Caco-2 (cell line): ENCODE results near the gene CNOT1. TPM values are rescaled to one million over a fixed set of nuclear protein-coding genes. Genes with fewer than 3 reads are reported as not detected.

Experiments
- BruUV-seq: library from RNA; stranded (reverse); fragments of 400-500 nt; replicated peaks from 2 replicates; lab custom pipeline; 2021; lab: Mats Ljungman, UMichigan
- CTCF ChIA-PET: fragments of 300-600 bp; sonication (Branson Sonifier 250); formaldehyde crosslinking; loops from one replicate; lab custom pipeline; 2022; ENCODE audit warnings: antibody characterized with exemption; lab: Charles Lee
- POLR2A ChIA-PET: fragments of 300-600 bp; sonication (Branson Sonifier 250); formaldehyde crosslinking; loops from one replicate; lab custom pipeline; 2022; ENCODE audit warnings: antibody characterized with exemption; lab: Charles Lee
- DNase-seq, 2 experiments: peaks; one replicate each; pipeline versions ENCODE4 v3.0.0 to v3.0.0-alpha.2; 2020 to 2022
- H3K27me3 ChIP-seq: replicated peaks from 2 replicates; pipeline ENCODE4 v1.6.0; 2011; ENCODE audit warnings: low read length; ENCODE audit not compliant: control insufficient read depth, insufficient read depth
- H3K36me3 ChIP-seq: 2 replicates; pipeline ENCODE4 v1.5.1; 2011; ENCODE audit warnings: low read length; ENCODE audit not compliant: control insufficient read depth, insufficient read depth
- H3K4me1 ChIP-seq: fragments of 250-450 bp; sonication (Bioruptor Pico); 2 replicates; pipeline ENCODE4 v1.5.1; 2020; ENCODE audit warnings: mild to moderate bottlenecking
- H3K4me3 ChIP-seq: 2 replicates; pipeline ENCODE4 v1.5.1; 2011; ENCODE audit warnings: low read depth, mild to moderate bottlenecking, control low read depth, low read length
- H3K9me3 ChIP-seq: fragments of 250-450 bp; sonication (Bioruptor Pico); 2 replicates; pipeline ENCODE4 v1.5.1; 2020; ENCODE audit warnings: mild to moderate bottlenecking, moderate library complexity
- H3K27ac Mint-ChIP-seq: one replicate; pipeline ENCODE4 v1.8.0; 2022; ENCODE audit warnings: mixed read lengths; ENCODE audit not compliant: unreplicated experiment
- H3K27me3 Mint-ChIP-seq: one replicate; pipeline ENCODE4 v1.8.0; 2022; ENCODE audit warnings: mixed read lengths; ENCODE audit not compliant: insufficient read depth, unreplicated experiment
- H3K36me3 Mint-ChIP-seq: one replicate; pipeline ENCODE4 v1.8.0; 2022; ENCODE audit warnings: mild to moderate bottlenecking, mixed read lengths; ENCODE audit not compliant: insufficient read depth, unreplicated experiment
- H3K4me1 Mint-ChIP-seq: one replicate; pipeline ENCODE4 v1.8.0; 2022; ENCODE audit warnings: low read depth, mixed read lengths; ENCODE audit not compliant: unreplicated experiment
- H3K4me3 Mint-ChIP-seq: one replicate; pipeline ENCODE4 v1.8.0; 2022; ENCODE audit warnings: mild to moderate bottlenecking, moderate library complexity, mixed read lengths; ENCODE audit not compliant: unreplicated experiment
- H3K9me3 Mint-ChIP-seq: one replicate; pipeline ENCODE4 v1.8.0; 2022; ENCODE audit warnings: mixed read lengths; ENCODE audit not compliant: unreplicated experiment
- intact Hi-C: fragments of 100-400 bp; cut with micrococcal nuclease; formaldehyde crosslinking; loops from one replicate; pipeline ENCODE4 v1.10.0; 2022; ENCODE audit not compliant: unreplicated experiment
- total RNA-seq: library from RNA; stranded (reverse); gene quantifications from 2 replicates; pipeline ENCODE4 v1.2.3, GENCODE V29; 2022
- TF ChIP-seq, protein P1 (sequence below), 2 experiments: fragments of 200-600 bp in 1 of 2; IDR thresholded peaks; 1 replicate in 1 of 2; 2 replicates in 1 of 2; pipeline versions ENCODE4 v1.5.1 to v1.8.0; 2011 to 2022; ENCODE audit warnings: antibody characterized with exemption in 1 of 2, control low read depth in 1 of 2, inconsistent platforms in 1 of 2, low read depth in 1 of 2, low read length in 1 of 2, mild to moderate bottlenecking in 1 of 2, moderate library complexity in 1 of 2; ENCODE audit not compliant: insufficient read depth in 1 of 2, severe bottlenecking in 1 of 2, unreplicated experiment in 1 of 2

CNOT1 gene
- total RNA-seq, 1 experiment from 2014 or later, result 413 TPM

DNA sequence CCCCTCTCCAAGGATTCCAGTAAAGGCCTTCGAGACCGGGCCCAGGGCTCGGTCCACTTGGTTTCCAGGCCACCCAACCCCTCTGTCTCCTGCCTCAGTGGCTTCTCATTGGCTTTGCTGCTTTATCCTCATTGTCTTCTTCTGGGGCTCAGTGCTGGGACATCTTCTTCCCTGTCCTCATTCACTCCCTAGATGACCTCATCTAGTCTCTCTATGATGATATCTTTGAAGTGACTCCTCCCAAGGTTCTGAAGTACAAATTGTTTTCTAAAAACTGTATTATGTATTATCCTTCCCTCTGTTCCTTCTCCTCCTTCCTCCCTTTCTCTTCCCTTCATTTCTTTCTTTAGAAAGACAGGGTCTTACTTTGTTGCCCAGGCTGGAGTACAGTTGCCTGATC lies 156.8 kb downstream of the CNOT1 start:
- Histone ChIP-seq H3K4me3 (no peak overlapping the region), H3K36me3 (no peaks in the 10 kb centered on the region), H3K9me3 (no peaks in the 10 kb centered on the region), H3K27me3 (no peaks in the 10 kb centered on the region; the same call in 1 of the 2 replicates), H3K4me1 (no peaks in the 10 kb centered on the region)
- Mint-ChIP-seq H3K9me3 (no peaks in the 10 kb centered on the region), H3K36me3 (no peaks in the 10 kb centered on the region), H3K27ac (no peak overlapping the region), H3K4me1 (no peaks in the 10 kb centered on the region), H3K4me3 (no peak overlapping the region), H3K27me3 (peaks cover 12% of the 10 kb centered on the region)
- TF ChIP-seq, protein P1, sequence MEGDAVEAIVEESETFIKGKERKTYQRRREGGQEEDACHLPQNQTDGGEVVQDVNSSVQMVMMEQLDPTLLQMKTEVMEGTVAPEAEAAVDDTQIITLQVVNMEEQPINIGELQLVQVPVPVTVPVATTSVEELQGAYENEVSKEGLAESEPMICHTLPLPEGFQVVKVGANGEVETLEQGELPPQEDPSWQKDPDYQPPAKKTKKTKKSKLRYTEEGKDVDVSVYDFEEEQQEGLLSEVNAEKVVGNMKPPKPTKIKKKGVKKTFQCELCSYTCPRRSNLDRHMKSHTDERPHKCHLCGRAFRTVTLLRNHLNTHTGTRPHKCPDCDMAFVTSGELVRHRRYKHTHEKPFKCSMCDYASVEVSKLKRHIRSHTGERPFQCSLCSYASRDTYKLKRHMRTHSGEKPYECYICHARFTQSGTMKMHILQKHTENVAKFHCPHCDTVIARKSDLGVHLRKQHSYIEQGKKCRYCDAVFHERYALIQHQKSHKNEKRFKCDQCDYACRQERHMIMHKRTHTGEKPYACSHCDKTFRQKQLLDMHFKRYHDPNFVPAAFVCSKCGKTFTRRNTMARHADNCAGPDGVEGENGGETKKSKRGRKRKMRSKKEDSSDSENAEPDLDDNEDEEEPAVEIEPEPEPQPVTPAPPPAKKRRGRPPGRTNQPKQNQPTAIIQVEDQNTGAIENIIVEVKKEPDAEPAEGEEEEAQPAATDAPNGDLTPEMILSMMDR (IDR thresholded peaks at IDR 0.05; ENCODE audit: insufficient read depth in 1 of 2, low read depth in 1 of 2, low read length in 1 of 2, severe bottlenecking in 1 of 2, unreplicated experiment in 1 of 2), result no peak
- ChIA-PET POLR2A (no interaction called here), CTCF (no interaction called here)
- no TSS peak for BruUV-seq
- no peak for DNase-seq
- intact Hi-C loops, result no loop called here

DNA sequence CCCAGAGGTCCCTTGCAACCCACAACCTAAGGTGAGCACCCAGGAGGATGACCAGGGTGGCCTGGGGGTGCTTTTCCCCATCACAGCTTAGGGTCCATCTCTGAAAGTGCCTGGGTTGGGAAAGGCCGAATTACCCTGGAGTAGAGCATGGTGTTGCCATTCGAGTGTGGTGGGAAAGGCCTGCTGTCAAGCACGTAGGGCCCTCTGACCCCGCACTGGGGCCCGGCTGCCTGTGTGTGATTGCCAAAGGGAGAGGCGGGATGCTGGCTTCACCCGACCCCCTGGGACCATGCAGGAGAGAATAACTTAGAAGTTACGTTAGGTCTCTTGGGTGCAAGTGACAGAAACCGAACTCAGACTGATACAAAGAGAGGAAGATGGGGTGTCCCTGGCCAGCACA lies 157.4 kb downstream of the CNOT1 start:
- no peaks in the 10 kb centered on the region for H3K9me3 ChIP-seq
- no peak for DNase-seq
- BruUV-seq, result no TSS peak
- H3K27me3 ChIP-seq, result no peaks in the 10 kb centered on the region; the same call in 1 of the 2 replicates
- H3K4me1 ChIP-seq, result no peaks in the 10 kb centered on the region
- TF ChIP-seq, protein P1 (IDR thresholded peaks at IDR 0.05; ENCODE audit: insufficient read depth in 1 of 2, low read depth in 1 of 2, low read length in 1 of 2, severe bottlenecking in 1 of 2, unreplicated experiment in 1 of 2), result no peak
- Mint-ChIP-seq H3K36me3 (no peaks in the 10 kb centered on the region), H3K4me1 (no peaks in the 10 kb centered on the region), H3K9me3 (no peaks in the 10 kb centered on the region), H3K27ac (no peak overlapping the region), H3K27me3 (peaks cover 12% of the 10 kb centered on the region), H3K4me3 (no peak overlapping the region)
- intact Hi-C loops, result no loop called here
- no peak overlapping the region for H3K4me3 ChIP-seq
- POLR2A ChIA-PET, result no interaction called here
- H3K36me3 ChIP-seq, result no peaks in the 10 kb centered on the region
- CTCF ChIA-PET, result interaction anchor here (1.3 kb wide), 1 partner anchor 136 kb away, joined by 4 read pairs; no protein-coding TSS in a partner anchor

DNA sequence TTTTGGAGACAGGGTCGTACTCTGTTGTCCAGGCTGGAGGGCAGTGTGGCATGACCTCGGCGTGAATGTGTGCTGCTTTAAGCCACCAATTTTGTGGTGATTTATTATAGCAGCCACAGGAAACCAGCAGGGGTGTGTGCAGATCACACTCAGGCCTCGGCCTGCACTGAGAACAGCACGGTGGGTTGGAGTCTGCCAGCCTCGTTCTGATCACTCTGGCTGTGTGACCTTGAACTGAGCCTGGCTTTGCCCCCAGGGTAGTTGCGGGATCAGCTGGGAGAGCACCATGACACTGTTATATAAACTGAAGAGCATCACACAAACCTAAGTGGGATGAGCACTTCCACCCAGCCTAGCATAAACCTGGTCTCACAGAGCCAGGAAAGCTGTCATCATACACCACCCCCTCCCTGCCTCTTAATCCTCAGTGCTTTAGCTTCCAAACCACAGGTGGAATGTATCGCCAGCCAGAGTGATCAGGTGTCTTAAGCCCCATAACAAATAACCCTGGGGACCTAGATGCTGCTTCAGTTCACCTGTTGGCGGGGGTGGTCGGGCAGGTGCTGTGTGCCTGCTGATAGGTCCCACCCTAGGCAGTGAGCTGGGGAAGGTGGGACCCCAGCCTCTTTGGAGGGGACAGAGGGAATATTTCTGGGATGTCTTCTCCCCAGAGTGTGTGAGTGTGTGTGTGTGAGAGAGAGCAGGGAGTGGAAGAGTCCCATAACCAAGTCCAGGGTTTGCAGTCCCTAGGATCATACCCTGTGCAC lies 158.2 kb downstream of the CNOT1 start:
- CTCF ChIA-PET, result interaction anchor here (0.6 to 1.3 kb wide), 6 partner anchors 16 to 135 kb away, joined by 3 to 5 read pairs (median 4); no protein-coding TSS in a partner anchor
- Mint-ChIP-seq H3K9me3 (no peaks in the 10 kb centered on the region), H3K36me3 (no peaks in the 10 kb centered on the region), H3K4me3 (no peak overlapping the region), H3K27me3 (peaks cover 15% of the 10 kb centered on the region), H3K4me1 (no peaks in the 10 kb centered on the region), H3K27ac (no peak overlapping the region)
- no peaks in the 10 kb centered on the region for H3K36me3 ChIP-seq
- no TSS peak for BruUV-seq
- TF ChIP-seq, protein P1 (IDR thresholded peaks at IDR 0.05; ENCODE audit: insufficient read depth in 1 of 2, low read depth in 1 of 2, low read length in 1 of 2, severe bottlenecking in 1 of 2, unreplicated experiment in 1 of 2), result no peak
- DNase-seq, result no peak
- H3K27me3 ChIP-seq, result no peaks in the 10 kb centered on the region; the same call in 1 of the 2 replicates
- intact Hi-C loops, result no loop called here
- H3K9me3 ChIP-seq, result no peaks in the 10 kb centered on the region
- no peak overlapping the region for H3K4me3 ChIP-seq
- H3K4me1 ChIP-seq, result no peaks in the 10 kb centered on the region
- POLR2A ChIA-PET, result no interaction called here

Other genes with a start within 250 kb of the CNOT1 start
- gene GINS3, start 237.4 kb downstream of the CNOT1 start, total RNA-seq, result 14.2 and 15.2 TPM in 2 replicates
- gene NDRG4, start 129.7 kb downstream of the CNOT1 start, total RNA-seq, result 6.7 and 10.7 TPM in 2 replicates
- gene SETD6, start 114.3 kb downstream of the CNOT1 start, total RNA-seq, result 34.9 and 41.7 TPM in 2 replicates
- 24.1 and 27.6 TPM in 2 replicates for gene SLC38A7, start 54.9 kb upstream of the CNOT1 start, total RNA-seq
- gene GOT2, start 104.5 kb upstream of the CNOT1 start, total RNA-seq, result 150 and 153 TPM in 2 replicates